HCT116 (cell line): ENCODE data around the gene XRCC2. TPM values are rescaled to one million over a fixed set of nuclear protein-coding genes. Genes with fewer than 3 reads are reported as not detected.

Experiments
- ATAC-seq: fragments of 200-7000 bp; cut with Tn5 transposase; 2 replicates; pipeline ENCODE4 v1.9.1; 2020; ENCODE audit warnings: mild to moderate bottlenecking, moderate library complexity
- BruUV-seq: library from RNA; stranded (reverse); fragments of 400-500 nt; replicated peaks from 2 replicates; lab custom pipeline; 2021; lab: Mats Ljungman, UMichigan
- CTCF ChIA-PET: fragments of 300-600 bp; sonication (Branson Sonifier 250); formaldehyde crosslinking; loops from one replicate; lab custom pipeline; 2021; ENCODE audit warnings: antibody characterized with exemption; lab: Charles Lee
- POLR2A ChIA-PET: fragments of 300-600, 350-600 bp; sonication (Branson Sonifier 250); formaldehyde crosslinking; loops from one replicate; lab custom pipeline; 2021; ENCODE audit warnings: antibody characterized with exemption; lab: Charles Lee
- RAD21 ChIA-PET, 2 experiments: fragments of 300-600 bp; sonication (Branson Sonifier 250); formaldehyde crosslinking; loops; one replicate each; lab custom pipeline; 2023; ENCODE audit warnings: low total read pairs in 2 of 2; ENCODE audit not compliant: uncharacterized antibody in 2 of 2, unreplicated experiment in 2 of 2, low non-redundant PET in 1 of 2; lab: Charles Lee
- DNase-seq: peaks from one replicate; pipeline ENCODE4 v3.0.0-alpha.2; 2010; ENCODE audit warnings: low read depth, low spot score
- H2AFZ ChIP-seq: fragments of 200-600 bp; shearing (Covaris generic), sonication (generic); 2 replicates; pipeline ENCODE4 v1.6.1; 2017; ENCODE audit warnings: low read depth, mixed run types, mixed read lengths, antibody characterized with exemption, low read length; ENCODE audit not compliant: poor library complexity, severe bottlenecking
- H3K27ac ChIP-seq: 2 replicates; pipeline ENCODE4 v1.5.1; 2012; ENCODE audit warnings: low read depth, low read length
- H3K27me3 ChIP-seq: fragments of 200-600 bp; sonication (generic); 2 replicates; pipeline ENCODE4 v1.6.1; 2016; ENCODE audit warnings: mixed run types, low read length, mixed read lengths; ENCODE audit not compliant: insufficient read depth
- H3K36me3 ChIP-seq, 2 experiments: fragments of 200-500 bp in 1 of 2; fragments of 200-600 bp in 1 of 2; sonication (Bioruptor generic) in 1 of 2; sonication (generic) in 1 of 2; 2 replicates each; pipeline versions ENCODE4 v1.5.1 to v1.6.1; 2014 to 2016; ENCODE audit warnings: low read length in 2 of 2, inconsistent platforms in 1 of 2, mixed read lengths in 1 of 2, mixed run types in 1 of 2; ENCODE audit not compliant: insufficient read depth in 2 of 2, control insufficient read depth in 1 of 2
- H3K4me1 ChIP-seq, 2 experiments: fragments of 200-600 bp in 1 of 2; sonication (generic) in 1 of 2; 2 replicates each; pipeline versions ENCODE4 v1.5.1 to v1.6.1; 2012 to 2017; ENCODE audit warnings: low read length in 2 of 2, inconsistent platforms in 1 of 2, mild to moderate bottlenecking in 1 of 2, mixed read lengths in 1 of 2, mixed run types in 1 of 2, moderate library complexity in 1 of 2; ENCODE audit not compliant: insufficient read depth in 2 of 2, control insufficient read depth in 1 of 2
- H3K4me2 ChIP-seq: fragments of 200-600 bp; sonication (generic); 2 replicates; pipeline ENCODE4 v1.6.1; 2017; ENCODE audit warnings: mixed run types, low read length, mixed read lengths
- H3K4me3 ChIP-seq, 2 experiments: fragments of 200-600 bp in 1 of 2; sonication (generic) in 1 of 2; replicated peaks in 1 of 2; 2 replicates each; pipeline ENCODE4 v1.5.1; 2011 to 2016; ENCODE audit warnings: low read length in 2 of 2, control low read depth in 1 of 2, low read depth in 1 of 2, mild to moderate bottlenecking in 1 of 2, mixed read lengths in 1 of 2, mixed run types in 1 of 2
- H3K79me2 ChIP-seq: fragments of 200-600 bp; sonication (generic); 2 replicates; pipeline ENCODE4 v1.6.1; 2017; ENCODE audit warnings: mild to moderate bottlenecking, mixed run types, low read length, moderate library complexity, mixed read lengths; ENCODE audit not compliant: insufficient read depth
- H3K9ac ChIP-seq: fragments of 200-600 bp; sonication (generic); 2 replicates; pipeline ENCODE4 v1.6.1; 2016; ENCODE audit warnings: low read length, mixed read lengths
- H3K9me2 ChIP-seq: fragments of 200-600 bp; sonication (generic), shearing (Covaris generic); 2 replicates; pipeline ENCODE4 v1.6.1; 2017; ENCODE audit warnings: mixed run types, mild to moderate bottlenecking, moderate library complexity; ENCODE audit not compliant: insufficient read depth
- H3K9me3 ChIP-seq, 2 experiments: fragments of 200-500 bp in 1 of 2; fragments of 200-600 bp in 1 of 2; sonication (Bioruptor generic) in 1 of 2; sonication (generic) in 1 of 2; 2 replicates each; pipeline ENCODE4 v1.6.1; 2014 to 2017; ENCODE audit warnings: low read length in 2 of 2, mixed read lengths in 2 of 2, inconsistent platforms in 1 of 2, low read depth in 1 of 2, mild to moderate bottlenecking in 1 of 2, mixed run types in 1 of 2, moderate library complexity in 1 of 2; ENCODE audit not compliant: control insufficient read depth in 1 of 2, insufficient read depth in 1 of 2
- H4K20me1 ChIP-seq: fragments of 200-600 bp; sonication (generic), shearing (Covaris generic); 2 replicates; pipeline ENCODE4 v1.6.1; 2017; ENCODE audit warnings: mixed run types, mild to moderate bottlenecking, moderate library complexity; ENCODE audit not compliant: insufficient read depth
- ATF3 ChIP-seq: IDR thresholded peaks from 2 replicates; pipeline ENCODE4 v1.6.1; 2012
- CBX3 ChIP-seq: IDR thresholded peaks from 2 replicates; pipeline ENCODE4 v1.6.1; 2012; ENCODE audit warnings: low read depth
- CEBPB ChIP-seq: IDR thresholded peaks from 2 replicates; pipeline ENCODE4 v1.6.1; 2012; ENCODE audit warnings: low read depth
- CTCF ChIP-seq, 3 experiments: fragments of 200-600 bp in 1 of 3; sonication (generic) in 1 of 3; IDR thresholded peaks in 2 of 3; conservative IDR thresholded peaks in 1 of 3; 2 replicates each; pipeline ENCODE4 v1.5.1; 2012 to 2017; ENCODE audit warnings: low read depth in 2 of 3, low read length in 2 of 3, antibody characterized with exemption in 1 of 3, borderline replicate concordance in 1 of 3, control low read depth in 1 of 3, mild to moderate bottlenecking in 1 of 3, mixed read lengths in 1 of 3, mixed run types in 1 of 3, moderate library complexity in 1 of 3; ENCODE audit not compliant: insufficient read depth in 1 of 3
- EGR1 ChIP-seq: IDR thresholded peaks from 2 replicates; pipeline ENCODE4 v1.6.1; 2012; ENCODE audit warnings: low read depth
- ELF1 ChIP-seq: IDR thresholded peaks from 2 replicates; pipeline ENCODE4 v1.6.1; 2012; ENCODE audit warnings: low read depth, borderline replicate concordance
- EZH2 ChIP-seq: fragments of 200-600 bp; sonication (generic); IDR thresholded peaks from 2 replicates; pipeline ENCODE4 v1.6.1; 2017; ENCODE audit warnings: antibody characterized with exemption, mixed run types
- EZH2phosphoT487 ChIP-seq: fragments of 200-600 bp; IDR thresholded peaks from 2 replicates; pipeline ENCODE4 v1.6.1; 2018; ENCODE audit warnings: antibody characterized with exemption, borderline replicate concordance
- FOSL1 ChIP-seq: IDR thresholded peaks from 2 replicates; pipeline ENCODE4 v1.6.1; 2012; ENCODE audit warnings: low read depth
- MAX ChIP-seq: IDR thresholded peaks from 2 replicates; pipeline ENCODE4 v1.6.1; 2012
- POLR2A ChIP-seq: IDR thresholded peaks from 2 replicates; pipeline ENCODE4 v1.7.0; 2011; ENCODE audit warnings: borderline replicate concordance; ENCODE audit not compliant: insufficient read depth, insufficient read length; ENCODE audit errors: extremely low read depth
- POLR2AphosphoS5 ChIP-seq: IDR thresholded peaks from 2 replicates; pipeline ENCODE4 v1.6.1; 2011; ENCODE audit warnings: mild to moderate bottlenecking, low read depth, low read length, moderate library complexity
- RAD21 ChIP-seq: IDR thresholded peaks from 2 replicates; pipeline ENCODE4 v1.6.1; 2012; ENCODE audit warnings: low read depth, mild to moderate bottlenecking
- SIN3A ChIP-seq: IDR thresholded peaks from 2 replicates; pipeline ENCODE4 v1.6.1; 2012; ENCODE audit warnings: low read depth
- SP1 ChIP-seq: IDR thresholded peaks from 2 replicates; pipeline ENCODE4 v1.6.1; 2012; ENCODE audit warnings: low read depth
- TCF7L2 ChIP-seq: IDR thresholded peaks from 2 replicates; pipeline ENCODE4 v1.7.0; 2011; ENCODE audit warnings: borderline replicate concordance, inconsistent platforms; ENCODE audit not compliant: insufficient read depth, insufficient read length; ENCODE audit errors: extremely low read depth
- YY1 ChIP-seq: IDR thresholded peaks from 2 replicates; pipeline ENCODE4 v1.6.1; 2011; ENCODE audit warnings: low read length, low read depth, moderate library complexity, mild to moderate bottlenecking; ENCODE audit not compliant: insufficient replicate concordance; ENCODE audit errors: extremely low read depth
- ZFX ChIP-seq: fragments of 450-650 bp; IDR thresholded peaks from 2 replicates; pipeline ENCODE4 v1.6.1; 2017
- ZNF274 ChIP-seq: fragments of 200-500 bp; sonication (Bioruptor generic); IDR thresholded peaks from 2 replicates; pipeline ENCODE4 v1.6.1; 2014; ENCODE audit warnings: mild to moderate bottlenecking, low read depth, low read length, inconsistent platforms
- intact Hi-C: fragments of 100-400 bp; cut with micrococcal nuclease; formaldehyde crosslinking; loops from 2 replicates; pipeline ENCODE4 v1.10.0; 2022
- total RNA-seq: library from RNA; stranded (reverse); gene quantifications from one replicate; pipeline ENCODE4 v1.2.1, GENCODE V29; 2021; ENCODE audit not compliant: unreplicated experiment

Gene XRCC2
- total RNA-seq, 1 experiment from 2014 or later: 14.8 TPM

GRCh38 chr7:152608208-152608607, 67.7 kb downstream of the XRCC2 start (continued):
- no peak for TF ChIP-seq CTCF (IDR thresholded peaks at IDR 0.05 in 2 of 3, conservative IDR thresholded peaks at IDR 0.05 in 1 of 3; ENCODE audit: borderline replicate concordance in 1 of 3, insufficient read depth in 1 of 3, low read depth in 2 of 3, low read length in 2 of 3)
- no peak for TF ChIP-seq MAX
- TF ChIP-seq SIN3A: no peak
- TF ChIP-seq, all 23 proteins: peak for 0

- Histone ChIP-seq H3K36me3 (no peaks in the 10 kb centered on the region), H3K9me3 (no peaks in the 10 kb centered on the region), H3K4me1 (no peaks in the 10 kb centered on the region), H2AFZ (no peak overlapping the region), H3K9ac (no peak overlapping the region), H3K4me3 (no peak overlapping the region), H3K79me2 (no peaks in the 10 kb centered on the region), H3K9me2 (no peaks in the 10 kb centered on the region), H3K4me2 (no peak overlapping the region), H3K27me3 (no peaks in the 10 kb centered on the region), H3K27ac (no peak overlapping the region), H4K20me1 (no peaks in the 10 kb centered on the region)
- intact Hi-C loops: no loop called here
- DNase-seq: no peak
- no TSS peak for BruUV-seq
- ChIA-PET POLR2A (no interaction called here), RAD21 (no interaction called here), CTCF (no interaction called here)
- ATAC-seq: no peak
- TF ChIP-seq EZH2 (no peak), SIN3A (no peak), ZFX (no peak), CEBPB (no peak), FOSL1 (no peak), RAD21 (no peak), CBX3 (no peak), POLR2AphosphoS5 (no peak), SP1 (no peak), EZH2phosphoT487 (no peak), MAX (no peak), YY1 (no peak), ZNF274 (no peak), TCF7L2 (no peak), EGR1 (no peak), CTCF (IDR thresholded peaks at IDR 0.05 in 2 of 3, conservative IDR thresholded peaks at IDR 0.05 in 1 of 3; ENCODE audit: borderline replicate concordance in 1 of 3, insufficient read depth in 1 of 3, low read depth in 2 of 3, low read length in 2 of 3) (no peak), ATF3 (no peak), ELF1 (no peak), POLR2A (no peak)
Observed at GRCh38 chr7:152607007-152607406, 68.9 kb downstream of the XRCC2 start.
